Tongue (tissue), 2 donors: ENCODE data around the gene PRR5L. TPM values are rescaled to one million over a fixed set of nuclear protein-coding genes. Genes with fewer than 3 reads are reported as not detected.

Experiments used
- DNase-seq: peaks from one replicate; pipeline ENCODE4 v3.0.0-alpha.2; 2015
- total RNA-seq: library from RNA; depleted of rRNA; stranded (reverse); fragments of >200 nt; gene quantifications from one replicate; pipeline ENCODE4 v1.2.3, GENCODE V29; 2014

PRR5L gene
- total RNA-seq, 1 donor from 2014 or later, result 14.1 TPM

- DNase-seq, result no peak
Measured at GRCh38 chr11:36358436-36358835, 62.3 kb downstream of the PRR5L start.

GRCh38 chr11:36360318-36360717, 64.2 kb downstream of the PRR5L start:
- no peak for DNase-seq

GRCh38 chr11:36360826-36361415, 64.8 kb downstream of the PRR5L start:
- DNase-seq, result no peak

GRCh38 chr11:36361472-36361871, 65.4 kb downstream of the PRR5L start:
- no peak for DNase-seq

GRCh38 chr11:36361901-36362391, 65.9 kb downstream of the PRR5L start:
- DNase-seq, result no peak

GRCh38 chr11:36362902-36363301, 66.8 kb downstream of the PRR5L start:
- DNase-seq, result no peak

DNA sequence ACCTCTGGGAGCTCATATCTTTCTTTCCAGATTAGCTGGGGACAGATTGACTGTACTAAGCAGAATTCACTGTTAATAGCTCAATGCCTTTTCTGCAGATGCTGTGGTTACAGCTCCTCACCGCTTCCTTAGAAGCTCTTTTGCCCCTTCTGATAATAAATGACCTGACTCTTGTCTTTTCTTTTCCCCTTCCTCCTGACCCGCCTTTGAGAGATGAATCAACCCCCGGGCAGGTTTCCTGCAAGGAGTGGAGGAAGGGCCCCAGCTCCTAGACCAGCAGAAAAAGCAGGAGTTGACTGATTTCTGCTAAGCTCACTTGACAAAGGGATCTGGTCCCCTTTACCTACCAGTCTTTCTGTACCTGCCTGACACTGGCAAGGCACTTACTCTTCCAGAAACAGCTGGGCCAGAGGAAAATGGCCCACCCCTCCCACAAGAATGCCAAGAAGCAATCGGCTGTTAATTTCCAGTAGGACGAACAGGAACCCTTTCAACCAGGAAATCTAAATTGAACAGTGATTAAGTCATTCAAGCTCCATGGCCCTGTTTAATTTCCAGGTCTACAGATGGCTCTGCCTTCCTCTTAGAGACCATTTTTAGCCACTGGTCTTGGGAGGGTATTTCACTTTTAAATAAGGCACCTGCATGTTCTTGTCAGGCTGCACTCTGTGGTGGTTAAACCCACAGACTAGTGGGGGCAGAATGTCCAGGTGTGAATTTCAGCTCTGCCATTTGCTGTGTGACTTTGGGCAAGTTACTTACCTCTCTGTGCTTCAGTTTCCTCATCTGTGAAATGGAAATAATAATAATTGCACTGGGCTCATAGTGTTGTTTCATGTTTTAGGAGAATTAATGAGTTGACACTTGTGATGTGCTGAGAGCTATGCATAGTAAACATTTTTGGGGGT, 67.5 kb downstream of the PRR5L start:
- no peak for DNase-seq

- DNase-seq, result no peak
Measured at GRCh38 chr11:36364551-36365325, 68.7 kb downstream of the PRR5L start.

GRCh38 chr11:36365907-36366306, 69.8 kb downstream of the PRR5L start:
- no peak for DNase-seq

DNA sequence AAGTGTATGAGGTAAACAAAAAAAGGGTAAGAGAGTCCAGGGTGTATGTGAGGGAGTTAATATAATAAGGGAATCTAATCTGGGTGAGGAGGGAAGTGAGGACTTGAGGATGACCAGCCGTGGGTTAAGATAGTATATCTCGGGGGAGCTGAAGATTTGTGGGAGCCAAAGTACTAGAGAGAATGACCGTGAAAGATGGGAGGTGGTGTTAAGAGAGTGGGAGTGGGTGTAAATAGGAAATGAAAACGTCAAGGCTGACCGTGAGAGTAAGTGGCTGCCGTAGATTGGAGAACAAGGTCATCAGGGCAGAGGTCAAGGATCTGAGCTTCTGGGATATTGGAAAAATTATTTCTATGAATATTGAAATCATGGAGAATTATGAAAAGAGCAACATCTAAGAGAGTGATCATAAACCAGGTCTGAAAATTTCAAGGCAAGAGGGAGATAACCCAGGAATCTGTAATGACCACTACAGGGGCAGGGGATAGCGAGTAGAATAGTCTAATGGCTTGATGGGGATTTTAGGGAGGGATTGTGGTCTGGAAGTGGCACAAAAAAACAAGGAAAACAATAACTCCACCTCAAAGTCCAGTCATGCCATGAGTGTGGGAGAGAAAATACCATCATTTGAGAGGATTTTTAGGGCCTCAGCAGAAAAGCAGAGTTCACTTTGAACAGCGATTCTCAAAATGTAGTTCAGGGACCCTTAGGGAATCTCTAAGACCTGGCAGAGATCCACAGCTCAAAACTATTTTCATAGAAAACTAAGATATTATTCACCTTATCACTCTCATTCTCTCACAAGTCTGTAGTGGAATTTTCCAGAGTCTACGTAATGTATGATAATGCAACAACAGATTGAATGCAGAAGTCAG, 72.0 kb downstream of the PRR5L start:
- no peak for DNase-seq

GRCh38 chr11:36371181-36371580, 75.1 kb downstream of the PRR5L start:
- no peak for DNase-seq

GRCh38 chr11:36371590-36371989, 75.5 kb downstream of the PRR5L start:
- DNase-seq, result no peak

DNA sequence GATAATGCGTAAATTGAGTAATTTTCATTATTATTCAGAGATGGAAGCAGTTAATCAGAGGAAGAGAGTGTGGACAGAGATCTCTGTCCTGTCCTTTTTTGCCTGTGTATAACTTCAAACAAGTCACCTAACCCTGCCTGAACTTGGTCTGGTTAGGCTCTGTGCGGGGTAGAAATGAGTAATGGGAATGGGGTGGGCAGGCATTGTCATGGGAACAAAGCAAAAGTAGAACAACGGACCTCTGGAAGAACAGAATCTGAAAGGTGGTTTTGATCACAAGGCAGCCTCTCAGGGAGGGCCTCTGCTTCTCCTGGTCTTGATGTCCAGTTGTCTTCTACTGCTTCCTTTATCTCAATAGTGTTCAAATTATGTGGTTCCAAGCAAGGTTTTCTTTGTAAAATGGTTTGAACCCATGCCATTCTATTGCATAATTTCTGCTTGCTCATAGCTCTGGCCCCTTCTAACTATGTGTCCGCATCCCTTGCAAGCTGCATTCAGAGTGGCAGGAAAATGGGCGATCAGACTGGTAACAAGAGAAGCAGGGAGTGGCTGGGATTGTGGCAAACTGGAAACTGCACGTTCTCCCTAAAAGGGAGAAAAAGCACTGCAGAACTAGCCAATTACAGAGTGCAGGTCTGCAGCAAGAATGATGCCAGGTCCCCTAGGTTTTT, 76.1 kb downstream of the PRR5L start:
- DNase-seq, result no peak

- no peak for DNase-seq
Measured at GRCh38 chr11:36373016-36374010, 77.2 kb downstream of the PRR5L start.

- no peak for DNase-seq
Measured at GRCh38 chr11:36374726-36375125, 78.6 kb downstream of the PRR5L start.

- no peak for DNase-seq
Measured at GRCh38 chr11:36375353-36376008, 79.4 kb downstream of the PRR5L start.

DNA sequence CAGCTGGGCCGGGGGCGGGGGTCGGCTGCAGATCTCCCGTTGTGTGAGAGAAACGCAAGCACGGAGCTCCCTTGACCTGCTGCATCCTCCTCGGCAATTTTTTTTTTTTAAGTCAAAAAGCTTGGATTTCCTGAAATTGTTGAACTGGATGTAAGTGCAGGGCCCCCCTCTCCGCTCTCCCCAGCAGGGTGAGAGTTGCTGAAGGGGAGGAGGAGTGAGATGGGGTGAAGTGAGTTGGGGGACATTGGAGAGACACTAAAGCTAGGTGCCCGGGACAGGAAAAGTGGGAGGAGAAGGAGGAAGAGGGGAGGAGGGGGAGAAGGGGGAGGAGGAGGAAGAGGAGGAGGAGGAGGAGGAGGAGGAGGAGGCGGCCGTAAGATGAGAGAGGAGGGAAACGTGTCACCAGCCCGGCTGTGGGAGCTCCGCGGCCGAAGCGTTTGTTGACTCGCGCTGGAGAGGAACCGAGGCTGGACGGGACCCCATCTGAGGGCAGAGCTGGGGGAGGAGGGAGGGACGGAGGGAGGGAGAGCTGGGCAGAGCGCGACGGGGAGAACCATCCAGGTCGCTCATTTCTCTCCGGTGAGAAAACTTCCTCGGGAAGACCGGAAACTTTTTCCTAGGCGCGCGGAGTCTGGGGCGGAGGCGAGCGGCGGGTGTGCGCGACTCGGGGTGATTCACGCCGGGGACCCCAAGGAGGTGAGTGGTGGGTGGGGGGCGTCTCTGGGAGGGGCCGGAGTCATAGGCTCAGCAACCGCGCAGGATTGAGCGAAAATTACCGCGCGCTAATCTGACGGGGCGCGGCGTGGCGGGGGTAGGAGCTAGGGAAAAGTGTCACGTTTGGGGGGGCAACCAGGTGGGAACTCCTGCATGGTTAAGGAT, 80.2 kb downstream of the PRR5L start:
- no peak for DNase-seq
